HepG2 (cell line): ENCODE measurements around the gene MTRFR. TPM values are rescaled to one million over a fixed set of nuclear protein-coding genes. Genes with fewer than 3 reads are reported as not detected.

ENCODE experiments used
- BATF2 ChIP-seq: sonication (generic); formaldehyde crosslinking; IDR thresholded peaks from 2 replicates; pipeline ENCODE4 v1.8.0; 2022; ENCODE audit warnings: mild to moderate bottlenecking, missing genetic modification reagents, moderate library complexity
- BRD4 ChIP-seq: sonication (generic); formaldehyde crosslinking; IDR thresholded peaks from 2 replicates; pipeline ENCODE4 v1.4.0; 2020; ENCODE audit warnings: missing genetic modification reagents
- CREB3 ChIP-seq: sonication (generic); formaldehyde crosslinking; IDR thresholded peaks from 2 replicates; pipeline ENCODE4 v1.5.0; 2020; ENCODE audit warnings: missing genetic modification reagents
- IRX3 ChIP-seq: sonication (generic); formaldehyde crosslinking; IDR thresholded peaks from 2 replicates; pipeline ENCODE4 v1.8.1; 2023; ENCODE audit warnings: mild to moderate bottlenecking, low read depth, missing genetic modification reagents, borderline replicate concordance
- MAX ChIP-seq: IDR thresholded peaks from 2 replicates; pipeline ENCODE4 v1.6.1; 2012; ENCODE audit warnings: inconsistent platforms
- MTF1 ChIP-seq: sonication (generic); formaldehyde crosslinking; IDR thresholded peaks from 2 replicates; pipeline ENCODE4 v1.5.0; 2020; ENCODE audit warnings: missing genetic modification reagents
- NFYB ChIP-seq: sonication (generic); formaldehyde crosslinking; IDR thresholded peaks from 2 replicates; pipeline ENCODE4 v1.4.0; 2020; ENCODE audit warnings: missing genetic modification reagents
- PBX2 ChIP-seq: IDR thresholded peaks from 2 replicates; pipeline ENCODE4 v1.6.1; 2016; ENCODE audit warnings: control low read depth
- PRDM4 ChIP-seq: sonication (generic); formaldehyde crosslinking; IDR thresholded peaks from 2 replicates; pipeline ENCODE4 v1.9.0; 2021; ENCODE audit warnings: missing genetic modification reagents, borderline replicate concordance
- RBM22 ChIP-seq: fragments of 200-400 bp; formaldehyde crosslinking; optimal IDR thresholded peaks from 2 replicates; pipeline ENCODE3; 2017; ENCODE audit warnings: mild to moderate bottlenecking, low read length, moderate library complexity
- SP2 ChIP-seq: sonication (generic); formaldehyde crosslinking; IDR thresholded peaks from 2 replicates; pipeline ENCODE4 v1.5.1; 2020; ENCODE audit warnings: mild to moderate bottlenecking, missing genetic modification reagents
- SRF ChIP-seq: IDR thresholded peaks from 2 replicates; pipeline ENCODE4 v1.6.1; 2011; ENCODE audit warnings: mild to moderate bottlenecking, low read depth, low read length, moderate library complexity
- TEAD3 ChIP-seq: optimal IDR thresholded peaks from 2 replicates; pipeline ENCODE3; 2016; ENCODE audit warnings: borderline replicate concordance
- TSC22D2 ChIP-seq: sonication (generic); formaldehyde crosslinking; IDR thresholded peaks from 2 replicates; pipeline ENCODE4 v1.5.1; 2020; ENCODE audit warnings: missing genetic modification reagents, mild to moderate bottlenecking, borderline replicate concordance
- YY1 ChIP-seq: IDR thresholded peaks from 2 replicates; pipeline ENCODE4 v1.6.1; 2011; ENCODE audit warnings: low read length, low read depth, moderate library complexity, mild to moderate bottlenecking; ENCODE audit not compliant: insufficient read depth, insufficient replicate concordance
- ZBTB39 ChIP-seq: sonication (generic); formaldehyde crosslinking; IDR thresholded peaks from 2 replicates; pipeline ENCODE4 v1.5.0; 2020; ENCODE audit warnings: missing genetic modification reagents
- ZFP91 ChIP-seq: sonication (generic); formaldehyde crosslinking; IDR thresholded peaks from 2 replicates; pipeline ENCODE4 v1.9.0; 2022; ENCODE audit warnings: missing genetic modification reagents, mild to moderate bottlenecking, borderline replicate concordance
- ZNF138 ChIP-seq: sonication (generic); formaldehyde crosslinking; IDR thresholded peaks from 2 replicates; pipeline ENCODE4 v1.5.0; 2020; ENCODE audit warnings: mild to moderate bottlenecking, low read depth, missing genetic modification reagents
- ZNF607 ChIP-seq: sonication (generic); formaldehyde crosslinking; IDR thresholded peaks from 2 replicates; pipeline ENCODE4 v1.5.1; 2020; ENCODE audit warnings: missing genetic modification reagents, mild to moderate bottlenecking, borderline replicate concordance
- ZSCAN30 ChIP-seq: sonication (generic); formaldehyde crosslinking; IDR thresholded peaks from 2 replicates; pipeline ENCODE4 v1.5.0; 2020; ENCODE audit warnings: mild to moderate bottlenecking, missing genetic modification reagents
- polyA plus RNA-seq, 8 experiments: library from polyadenylated mRNA; depleted of rRNA in 3 of 8; stranded (reverse) in 7 of 8; unstranded in 1 of 8; fragments of >200 nt; fragmentation: Illumina TruSeq in 4 of 8; extraction: Trizol in 4 of 8; gene quantifications; 2 replicates each; pipeline versions ENCODE4 v1.2.1 to v1.2.3, GENCODE V29; 2011 to 2016; ENCODE audit warnings: low read depth in 4 of 8, missing spikeins in 1 of 8, mixed read lengths in 1 of 8; ENCODE audit not compliant: insufficient read depth in 1 of 8
- total RNA-seq, 5 experiments: library from RNA; depleted of rRNA; stranded (reverse); fragments of >200 nt; fragmentation: Illumina TruSeq; extraction: Trizol; gene quantifications; 2 replicates each; pipeline ENCODE4 v1.2.3, GENCODE V29; 2016; ENCODE audit warnings: low read depth in 1 of 5

Gene MTRFR
- total and polyA plus RNA-seq, 2 of the 13 experiments (the other 11 are each of a cell fraction or from before 2014, with no cell fraction given), result 7.1 to 9.9 TPM

- TF ChIP-seq ZBTB39 (CRISPR knock-in tag) (no peak), TSC22D2 (CRISPR knock-in tag) (peak; percentile 62; the same call in 1 of the 2 replicates), MAX (peak; percentile 83), YY1 (peak; percentile 66), ZNF138 (peak; percentile 94), SRF (0 out of 2 replicates have a peak, but pooled peaks have one; percentile 39), BRD4 (CRISPR knock-in tag) (peak; percentile 75), SP2 (peak; percentile 91), ZSCAN30 (no peak), RBM22 (no peak), PRDM4 (CRISPR knock-in tag) (peak; percentile 37; the same call in 1 of the 2 replicates), PBX2 (CRISPR knock-in tag) (peak; percentile 95), TEAD3 (CRISPR knock-in tag) (peak; percentile 38), ZNF607 (CRISPR knock-in tag) (peak; percentile 96), NFYB (peak; percentile 84), ZFP91 (CRISPR knock-in tag) (peak; percentile 82), IRX3 (CRISPR knock-in tag) (no peak), BATF2 (peak; percentile 89), CREB3 (CRISPR knock-in tag) (no peak; the same call in 1 of the 2 replicates), MTF1 (CRISPR knock-in tag) (no peak)
These were observed at the start of gene MTRFR, which contains the start of gene MPHOSPH9 (continued) for GRCh38 chr12:123232807-123233504.
